Stimulated activated CD4-positive, alpha-beta T cell treated with anti-CD3 and anti-CD28 coated beads, Interleukin-4, amount 100 ng/mL, for 48 hours (primary cell): ENCODE results near the gene PAF1.
"Not testable (repeated sequence)": the region's sequence is repeated elsewhere in the genome, so short reads cannot be mapped to it uniquely, and the experiment has no call there.

Experiments used
- DNase-seq, 2 donors: peaks; one replicate each; pipeline ENCODE4 v3.0.0-alpha.2; 2020; ENCODE audit warnings: low read depth in 2 of 2

Gene PAF1

DNA sequence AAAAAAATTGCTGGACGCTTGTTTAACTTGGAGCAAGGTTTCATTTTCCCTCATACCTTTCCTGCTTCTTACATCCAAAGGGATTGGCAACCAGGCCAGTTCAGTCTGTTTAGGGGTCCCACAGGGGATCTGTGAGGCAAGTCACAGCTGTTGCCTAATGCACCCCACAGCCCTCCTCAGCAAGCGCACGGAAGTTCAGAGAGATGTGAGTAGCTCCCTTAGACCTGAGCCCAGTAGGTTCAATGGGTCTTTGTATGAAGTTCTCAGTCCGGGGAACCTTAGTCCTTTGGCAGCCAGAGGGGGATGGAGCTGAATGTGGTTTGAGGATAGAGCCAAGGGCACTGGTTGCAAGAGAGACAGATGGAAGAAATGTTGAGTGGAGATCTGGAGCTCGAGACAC, 35.7 kb downstream of the PAF1 start:
- DNase-seq, result no peak

- DNase-seq, result no peak
Observed at GRCh38 chr19:39352381-39353255, 38.3 kb downstream of the PAF1 start.

DNA sequence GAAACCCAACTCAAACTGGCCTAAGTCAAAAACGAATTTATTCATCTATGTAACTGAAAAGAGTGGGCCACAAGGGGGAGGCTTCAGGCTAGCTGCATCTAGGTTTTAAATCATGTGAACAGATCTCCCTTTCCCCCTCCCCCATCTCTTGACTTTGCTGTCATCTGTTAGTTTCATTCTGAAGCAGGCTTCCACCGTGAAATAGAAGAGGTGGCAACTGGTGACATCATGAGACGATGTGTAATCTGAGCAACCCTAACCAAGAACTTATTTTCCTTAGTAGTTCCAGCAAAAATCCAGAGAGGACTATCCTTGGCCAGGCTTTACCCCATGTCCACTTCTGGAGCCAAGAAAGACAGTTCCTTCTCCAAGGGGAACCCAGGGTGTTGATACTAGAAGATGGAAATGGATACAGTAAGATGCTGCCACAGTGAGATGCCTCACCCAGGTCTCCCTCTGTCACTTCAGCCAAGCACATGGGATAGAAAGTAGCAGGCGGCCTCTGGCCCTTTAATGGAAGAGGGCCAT, 39.3 kb downstream of the PAF1 start:
- DNase-seq, result peak in 1 of 2 donors; percentile 61

GRCh38 chr19:39350156-39350555, 40.8 kb downstream of the PAF1 start:
- no peak for DNase-seq

- no peak for DNase-seq
Observed at GRCh38 chr19:39349326-39349725, 41.6 kb downstream of the PAF1 start.

GRCh38 chr19:39347332-39348164, 43.4 kb downstream of the PAF1 start:
- no peak for DNase-seq

- no peak for DNase-seq
Observed at GRCh38 chr19:39345956-39346355, 45.0 kb downstream of the PAF1 start.

- DNase-seq, result no peak
Observed at GRCh38 chr19:39342647-39343305, 48.1 kb downstream of the PAF1 start.

DNA sequence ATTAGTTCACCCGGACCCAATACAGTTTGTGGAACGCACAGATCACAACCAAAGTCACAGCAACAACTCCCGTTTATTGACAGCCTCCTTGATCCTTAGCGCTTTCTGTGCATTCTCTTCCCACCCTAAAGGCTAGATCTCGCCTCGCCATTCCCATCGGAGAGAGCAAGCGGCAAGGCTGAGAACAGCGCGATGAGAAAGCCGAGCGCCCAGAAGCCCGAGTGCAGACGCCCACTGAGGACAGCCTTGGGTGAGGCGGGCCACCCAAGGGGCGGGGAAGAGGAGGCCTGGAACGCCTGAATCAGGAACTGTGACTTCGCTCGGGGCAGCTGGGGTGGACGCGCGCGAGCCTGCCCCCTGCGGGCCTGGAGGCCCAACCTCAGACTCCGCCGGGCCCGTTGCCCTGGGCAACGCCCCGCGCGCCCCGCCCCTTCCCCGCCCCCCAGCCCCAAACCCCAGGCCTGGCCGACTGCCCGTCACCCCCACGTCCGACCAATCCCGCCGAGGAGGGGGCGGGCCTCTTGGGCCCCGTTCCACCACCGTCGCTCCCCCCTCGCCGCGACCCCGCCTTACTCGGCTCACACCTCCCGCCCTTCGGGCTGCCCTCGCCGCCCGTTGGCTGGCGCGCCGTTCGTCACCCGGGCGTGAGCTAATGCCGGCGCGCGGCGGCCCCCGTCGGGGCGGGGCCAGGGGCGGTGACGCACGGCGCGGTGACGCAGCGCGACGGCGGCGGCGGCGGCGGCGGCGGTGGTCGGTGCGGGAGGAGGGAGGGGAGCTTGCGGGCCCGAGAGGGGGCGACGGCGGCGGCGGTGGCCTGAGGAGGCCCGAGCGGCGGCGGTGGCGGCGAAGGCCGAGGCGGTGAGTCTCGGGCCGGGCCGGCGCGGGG, 48.9 kb downstream of the PAF1 start, which contains the start of gene SAMD4B:
Gene SAMD4B, plus strand, starts transcription at position 703 of the 886 bp plus-strand sequence. CDS start 14,473 bp downstream, outside the sequence.
- DNase-seq, result peak; percentile 98 to 99

GRCh38 chr19:39341129-39341718, 49.7 kb downstream of the PAF1 start:
- DNase-seq, result no peak

DNA sequence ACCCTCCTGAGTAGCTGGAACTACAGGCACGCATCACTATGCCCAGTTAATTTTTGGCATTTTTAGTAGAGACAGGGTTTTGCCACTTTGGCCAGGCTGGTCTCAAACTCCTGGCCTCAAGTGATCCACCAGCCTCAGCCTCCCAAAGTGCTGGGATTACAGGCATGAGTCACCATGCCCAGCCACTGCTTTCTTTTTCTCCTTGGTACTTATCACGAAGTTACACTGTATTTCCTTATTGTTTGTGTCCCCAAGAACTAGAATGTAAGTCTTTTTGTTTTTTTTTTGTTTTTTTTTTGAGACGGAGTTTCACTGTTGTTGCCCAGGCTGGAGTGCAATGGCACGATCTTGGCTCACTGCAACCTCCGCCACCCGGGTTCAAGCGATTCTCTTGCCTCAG, 50.8 kb downstream of the PAF1 start:
- not testable (repeated sequence) for DNase-seq

DNA sequence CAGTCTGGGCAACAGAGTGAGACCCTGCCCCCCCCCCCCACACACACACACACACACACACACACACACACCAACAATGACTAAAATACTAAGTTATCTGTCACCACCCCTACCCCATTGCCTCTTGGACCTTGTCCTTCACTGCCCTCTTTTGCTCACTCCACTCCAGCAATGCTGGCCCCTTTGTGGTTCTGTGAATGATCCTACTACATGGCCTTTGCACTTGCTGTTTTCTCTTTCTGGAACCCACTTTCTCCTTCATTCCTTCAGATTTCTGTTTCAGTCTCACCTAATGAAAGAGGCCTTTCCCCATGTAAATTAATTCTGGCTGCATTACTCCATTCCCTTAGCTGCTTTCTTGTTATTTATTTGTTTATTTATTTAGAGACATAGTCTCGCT, 51.2 kb downstream of the PAF1 start:
- DNase-seq, result no peak

GRCh38 chr19:39336483-39336882, 54.4 kb downstream of the PAF1 start:
- DNase-seq, result no peak
